NCI-H1417 (cell line): ENCODE data around the gene PGBD1.

Source experiments
- DNase-seq, 3 experiments: peaks; one replicate each; lab custom pipeline; 2025; lab: John Stamatoyannopoulos, UW

The PGBD1 gene

DNA sequence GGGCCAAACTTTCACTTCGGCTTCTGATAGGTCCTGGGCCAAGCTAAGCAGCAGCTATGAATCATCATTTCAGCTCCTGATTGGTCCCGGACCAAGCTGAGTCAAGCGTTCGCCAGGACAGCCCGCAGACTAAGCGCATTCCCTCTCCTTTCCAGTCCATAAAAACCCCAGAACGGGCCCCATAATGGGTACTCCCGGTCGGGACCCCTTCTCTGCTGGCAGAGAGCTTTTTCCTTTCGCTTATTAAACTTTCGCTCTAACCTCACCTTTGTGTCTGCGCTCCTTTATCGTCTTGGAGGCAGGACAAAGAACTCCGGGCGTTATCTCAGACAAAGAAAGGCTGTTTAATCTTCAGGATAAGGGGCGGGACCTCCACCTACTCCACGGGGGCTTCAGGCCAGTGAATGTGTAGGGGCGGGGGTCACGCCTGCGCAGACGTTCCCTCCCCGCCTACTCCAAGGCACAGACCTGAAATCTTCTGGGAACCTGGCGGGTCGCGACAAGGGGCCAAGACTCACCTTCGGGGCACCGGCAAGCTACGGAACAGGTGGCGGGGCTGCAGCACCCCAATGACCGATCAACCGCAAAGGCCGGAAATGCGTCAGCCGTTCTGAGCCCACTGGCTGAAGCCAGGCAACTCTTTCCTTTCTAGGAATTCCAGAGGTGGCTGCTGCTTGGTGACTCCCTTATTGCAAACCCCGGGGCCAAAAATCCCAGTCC is 54.4 kb downstream of the PGBD1 start, which contains the start of gene ZSCAN31:
ZSCAN31 (minus strand) TSS at position 585 of the 720 bp plus-strand sequence. CDS start 6,465 bp downstream, outside the sequence.
- DNase-seq = peak; percentile 72 to 85 (median 78)

DNA sequence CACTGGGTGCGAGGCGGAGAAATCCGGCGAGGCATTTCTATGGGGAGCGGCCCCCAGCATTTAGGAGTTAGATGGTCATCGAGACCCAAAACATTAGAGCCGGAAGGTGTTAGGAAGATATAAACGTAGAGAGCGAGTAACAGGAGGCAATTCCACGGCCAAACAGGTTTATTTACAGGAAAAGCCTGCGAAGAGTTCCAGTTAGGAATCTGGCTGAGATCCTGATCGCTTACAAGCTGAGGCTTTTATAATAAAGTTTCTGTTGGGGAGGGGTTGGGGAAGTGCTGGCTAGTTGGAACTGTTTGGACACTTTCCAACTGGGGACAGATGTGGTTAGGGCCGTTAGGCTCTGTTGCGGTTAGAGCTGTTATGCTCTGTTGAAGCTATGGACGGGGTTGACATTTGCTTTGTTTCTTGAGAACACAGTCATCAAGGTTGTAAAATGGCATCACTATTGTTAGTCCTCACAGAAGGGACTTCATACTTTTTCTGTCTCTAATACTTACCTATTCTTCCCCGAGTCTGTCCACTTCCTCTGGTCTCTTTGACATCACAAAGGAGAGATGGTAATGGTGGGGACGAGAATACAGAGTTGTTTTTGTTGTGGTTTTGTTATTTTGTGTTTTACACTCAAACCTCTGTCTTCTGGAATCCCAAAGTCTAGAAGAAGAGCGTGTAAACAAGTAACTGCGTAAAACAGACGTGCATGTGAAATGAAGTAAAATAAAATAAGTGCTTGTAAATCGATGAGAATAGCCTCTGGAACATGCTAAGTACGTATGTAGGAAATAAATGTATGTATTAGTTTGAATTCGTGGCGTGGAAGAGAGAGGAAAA is 55.1 kb downstream of the PGBD1 start:
- peak; percentile 20 to 83 (median 46) for DNase-seq

DNA sequence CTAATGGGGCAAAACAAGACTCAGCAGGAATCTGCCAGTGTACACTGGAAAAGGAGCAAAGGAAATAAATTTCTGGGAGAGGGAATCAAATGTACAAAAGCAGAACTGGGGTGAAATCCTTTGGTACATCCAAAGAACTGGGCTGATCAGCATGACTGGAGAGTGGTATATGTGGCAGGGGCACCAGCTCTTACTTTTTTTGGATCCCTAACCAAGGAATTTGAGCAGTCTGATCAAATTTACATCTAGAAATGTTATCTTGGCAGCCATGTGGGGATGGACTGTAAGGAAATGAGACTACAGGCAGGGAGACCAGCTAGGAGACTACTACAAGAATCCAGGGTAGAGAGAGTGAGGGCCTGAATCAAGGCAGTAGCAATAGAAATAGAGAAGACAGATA is 55.7 kb downstream of the PGBD1 start:
- DNase-seq = no peak

DNA sequence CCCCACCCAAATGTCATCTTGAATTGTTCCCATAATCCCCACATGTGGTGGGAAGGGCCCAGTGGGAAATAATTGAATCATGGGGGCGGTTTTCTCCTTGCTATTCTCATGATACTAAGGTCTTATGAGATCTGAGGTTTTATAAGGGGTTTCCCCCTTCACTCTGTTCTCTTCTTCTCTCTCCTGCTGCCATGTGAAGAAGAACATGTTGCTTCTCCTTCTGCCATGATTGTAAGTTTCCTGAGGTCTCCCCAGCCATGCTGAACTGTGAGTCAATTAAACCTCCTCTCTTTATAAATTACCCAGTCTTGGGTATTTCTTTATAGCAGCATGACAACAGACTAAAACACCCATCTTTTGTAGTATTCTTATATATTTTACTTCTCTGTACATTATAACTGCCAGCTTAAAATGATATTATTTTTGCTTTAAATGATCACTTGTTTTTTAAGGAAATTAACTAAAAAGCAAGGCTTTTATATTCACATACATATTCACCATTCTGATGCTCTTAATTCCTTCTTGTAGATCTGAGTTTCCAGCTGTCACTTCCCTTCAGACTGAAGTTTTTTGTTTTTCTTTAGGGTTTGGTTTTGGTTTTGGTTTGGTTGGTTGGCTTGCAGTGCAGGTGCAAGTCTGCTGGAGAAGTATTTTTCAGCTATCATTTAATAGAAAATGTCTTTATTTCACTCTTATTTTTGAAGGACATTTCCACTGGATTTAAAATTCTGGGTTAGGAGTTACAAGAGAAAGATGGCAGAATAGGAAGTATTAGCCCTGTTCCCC is 59.1 kb downstream of the PGBD1 start:
- DNase-seq = no peak

DNA sequence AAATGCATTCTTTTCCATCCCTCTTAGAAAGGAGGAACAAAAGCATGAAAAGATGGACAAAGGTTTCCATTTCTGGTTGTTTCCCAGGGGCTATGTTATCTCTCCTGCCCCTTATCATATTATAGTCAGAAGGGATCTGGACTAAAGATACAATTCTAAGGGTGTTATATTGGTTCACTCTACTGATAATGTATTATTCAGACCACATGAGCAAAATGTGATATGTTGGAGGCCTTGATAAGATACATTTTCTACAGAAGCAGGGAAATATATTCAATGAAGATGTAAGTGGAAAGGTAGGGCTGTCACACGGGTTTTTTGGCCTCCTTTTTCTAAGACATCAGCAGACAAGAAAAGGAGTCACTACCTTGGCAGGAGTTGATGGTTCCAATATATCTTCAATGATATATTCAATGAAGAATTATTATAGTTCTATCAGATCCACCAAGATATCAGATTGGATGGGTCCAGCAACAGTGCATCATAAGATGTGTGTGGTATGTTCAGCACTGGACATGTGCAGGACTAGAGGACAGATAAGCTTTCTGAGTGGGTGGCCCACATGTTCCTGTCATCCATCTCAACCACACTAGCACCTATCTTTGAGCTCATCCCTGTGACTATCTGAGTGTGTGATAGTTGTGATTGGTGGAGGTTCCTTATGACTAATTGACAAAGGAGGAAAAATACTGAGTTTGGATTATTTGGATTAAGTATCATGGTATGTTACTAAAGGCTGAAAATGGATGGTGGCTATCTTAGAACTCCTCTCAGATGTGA is 62.7 kb downstream of the PGBD1 start:
- no peak for DNase-seq

DNA sequence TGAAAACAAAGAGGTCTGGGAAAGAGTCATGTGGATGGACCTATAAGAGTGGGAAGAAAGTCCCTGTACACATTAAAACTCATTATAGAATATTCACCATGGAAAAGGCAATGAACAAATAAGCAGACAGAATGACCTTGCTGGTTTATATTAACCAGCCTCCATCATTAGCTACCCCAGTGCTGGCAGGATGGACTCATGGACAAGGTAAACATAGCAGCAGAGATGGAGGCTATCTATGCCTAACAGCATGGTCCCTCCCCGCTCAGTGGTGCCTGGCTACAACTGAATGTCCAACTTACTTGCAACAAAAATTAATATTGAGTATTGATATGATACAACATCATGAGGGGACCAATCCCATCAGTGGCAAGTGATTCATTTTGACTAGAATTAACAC is 63.8 kb downstream of the PGBD1 start:
- no peak for DNase-seq

DNA sequence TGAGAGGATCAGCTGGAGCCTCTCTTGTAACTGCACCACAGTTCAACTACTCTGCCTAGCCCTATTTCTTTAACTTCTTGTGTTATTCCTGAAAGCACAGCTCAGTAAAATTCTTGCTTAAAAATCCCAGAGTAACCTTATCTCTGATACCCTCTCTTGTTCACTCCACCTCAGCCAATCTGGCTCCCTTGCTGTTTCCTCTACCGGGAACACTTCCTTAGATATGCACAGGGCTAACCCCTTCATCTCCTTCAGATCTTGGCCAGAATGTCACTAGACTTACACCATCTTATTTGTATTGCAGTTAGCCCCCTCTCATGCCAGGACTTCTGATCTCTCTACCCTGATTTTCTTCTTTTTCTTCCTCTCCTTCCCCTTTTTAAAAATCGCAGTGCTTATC is 65.7 kb downstream of the PGBD1 start:
- DNase-seq = no peak

DNA sequence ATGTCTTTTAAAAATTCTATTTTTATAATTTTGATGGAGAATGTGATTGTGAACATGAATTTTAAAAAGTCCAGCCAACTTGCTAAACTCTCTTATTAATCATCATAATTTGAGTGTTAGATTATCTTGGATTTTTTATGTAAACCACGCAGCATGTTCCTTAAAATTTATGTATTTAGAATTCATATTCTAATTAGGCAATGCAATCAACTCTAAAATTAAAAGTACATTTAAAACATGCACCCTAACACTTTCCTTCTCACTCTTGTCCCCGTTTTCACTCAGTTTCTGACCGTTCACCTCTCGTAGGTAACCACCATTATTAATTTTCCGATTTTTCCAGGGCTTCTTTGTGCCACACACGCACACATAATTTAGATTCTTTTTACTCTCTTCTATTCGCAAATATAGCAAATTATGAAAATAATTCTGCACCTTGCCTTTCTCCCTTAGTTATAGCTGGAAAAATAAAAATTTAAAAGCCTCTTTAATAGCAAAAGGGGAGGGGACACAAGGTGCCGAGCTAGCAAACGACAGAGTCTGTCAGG is 68.0 kb downstream of the PGBD1 start:
- no peak for DNase-seq

DNA sequence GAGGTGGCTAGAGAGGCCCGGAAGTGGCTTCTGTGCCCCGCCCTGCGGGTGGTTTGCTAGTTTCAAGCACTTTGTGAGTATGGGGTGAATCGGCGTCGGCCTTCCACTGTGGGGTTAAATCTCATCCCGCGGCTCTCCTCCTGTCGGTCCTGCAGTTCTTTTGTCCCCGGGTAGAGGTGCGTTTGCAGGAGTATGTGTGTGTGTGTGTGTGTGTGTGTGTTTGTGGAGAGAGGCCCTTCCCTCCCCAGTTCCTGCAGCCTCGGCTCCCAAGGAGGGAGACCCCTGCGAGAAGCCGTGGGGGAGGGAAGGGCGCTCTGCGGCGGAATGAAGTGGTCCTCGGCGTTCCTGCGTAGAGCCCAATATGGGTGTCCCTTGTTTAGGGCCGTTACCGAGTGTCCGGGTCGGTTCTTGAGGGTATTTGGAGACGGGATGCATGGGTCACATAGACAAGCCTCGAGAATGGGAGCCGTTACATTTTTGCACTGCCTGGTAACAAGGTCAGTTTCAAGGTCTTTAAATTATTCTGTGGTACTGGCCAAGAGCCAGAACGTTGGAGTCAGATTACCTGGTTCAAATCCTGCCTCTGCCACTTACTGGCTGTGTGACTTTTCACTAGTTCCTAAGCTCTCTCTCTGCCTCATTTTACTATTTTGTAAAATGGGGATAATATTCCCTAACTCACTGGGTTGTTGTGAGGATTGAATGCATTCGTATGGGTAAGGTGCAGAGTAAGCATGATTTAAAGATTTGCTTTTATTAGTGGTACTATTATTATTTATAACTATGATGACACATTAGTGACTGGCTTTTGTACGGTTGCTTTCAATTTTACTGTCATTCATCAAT is 68.7 kb downstream of the PGBD1 start, which contains the start of gene ZKSCAN3:
ZKSCAN3 (plus strand) TSS at position 56 of the 846 bp plus-strand sequence. CDS start 9,640 bp downstream, outside the sequence.
- peak; percentile 81 to 90 (median 82) for DNase-seq

DNA sequence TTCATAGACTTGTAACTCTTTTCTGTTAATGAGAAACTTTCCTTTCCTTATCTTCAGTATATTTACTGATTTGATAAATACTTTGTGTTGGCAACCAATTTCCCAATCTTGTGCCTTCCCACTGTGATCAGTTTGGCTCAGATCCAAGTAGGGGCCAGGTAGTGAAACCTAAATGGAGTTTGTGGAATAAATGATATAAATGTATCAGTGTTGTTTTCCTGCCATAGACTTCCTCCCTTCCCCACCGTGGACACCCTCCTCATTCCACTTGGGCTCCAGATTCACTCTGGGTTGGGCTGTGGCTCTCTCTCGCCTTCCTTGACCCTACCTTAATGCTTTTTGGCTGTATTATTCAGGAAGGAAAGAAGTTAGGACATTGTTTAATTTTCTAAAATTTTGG is 69.7 kb downstream of the PGBD1 start:
- no peak for DNase-seq

DNA sequence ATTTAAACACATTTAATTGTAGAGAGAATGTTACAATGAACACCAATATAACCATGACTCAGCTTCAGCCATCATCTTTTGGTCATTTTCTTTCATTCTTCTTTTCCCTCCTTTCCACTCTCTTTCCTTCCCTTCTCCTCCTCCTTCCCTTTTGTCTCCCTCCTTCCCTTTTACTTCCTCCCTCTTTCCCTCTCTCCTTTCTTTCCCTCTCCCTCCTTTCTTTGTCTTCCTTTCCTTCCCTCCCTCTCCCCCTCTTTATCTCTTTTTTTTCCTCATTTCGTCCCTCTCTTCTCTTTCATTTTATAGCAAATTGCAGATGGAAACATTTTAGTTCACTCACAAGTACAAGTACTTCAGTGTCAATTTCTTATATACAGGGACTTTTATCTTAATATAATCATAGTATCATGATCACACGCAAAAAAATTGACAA is 70.1 kb downstream of the PGBD1 start:
- no peak for DNase-seq
